Diencephalon (tissue), 1 donor: ENCODE results near the gene IGF2R. TPM values are rescaled to one million over a fixed set of nuclear protein-coding genes. Genes with fewer than 3 reads are reported as not detected.

ENCODE experiments used
- total RNA-seq: library from RNA; depleted of rRNA; stranded (reverse); fragments of >200 nt; gene quantifications from one replicate; pipeline ENCODE4 v1.2.3, GENCODE V29; 2014

Gene IGF2R, protein sequence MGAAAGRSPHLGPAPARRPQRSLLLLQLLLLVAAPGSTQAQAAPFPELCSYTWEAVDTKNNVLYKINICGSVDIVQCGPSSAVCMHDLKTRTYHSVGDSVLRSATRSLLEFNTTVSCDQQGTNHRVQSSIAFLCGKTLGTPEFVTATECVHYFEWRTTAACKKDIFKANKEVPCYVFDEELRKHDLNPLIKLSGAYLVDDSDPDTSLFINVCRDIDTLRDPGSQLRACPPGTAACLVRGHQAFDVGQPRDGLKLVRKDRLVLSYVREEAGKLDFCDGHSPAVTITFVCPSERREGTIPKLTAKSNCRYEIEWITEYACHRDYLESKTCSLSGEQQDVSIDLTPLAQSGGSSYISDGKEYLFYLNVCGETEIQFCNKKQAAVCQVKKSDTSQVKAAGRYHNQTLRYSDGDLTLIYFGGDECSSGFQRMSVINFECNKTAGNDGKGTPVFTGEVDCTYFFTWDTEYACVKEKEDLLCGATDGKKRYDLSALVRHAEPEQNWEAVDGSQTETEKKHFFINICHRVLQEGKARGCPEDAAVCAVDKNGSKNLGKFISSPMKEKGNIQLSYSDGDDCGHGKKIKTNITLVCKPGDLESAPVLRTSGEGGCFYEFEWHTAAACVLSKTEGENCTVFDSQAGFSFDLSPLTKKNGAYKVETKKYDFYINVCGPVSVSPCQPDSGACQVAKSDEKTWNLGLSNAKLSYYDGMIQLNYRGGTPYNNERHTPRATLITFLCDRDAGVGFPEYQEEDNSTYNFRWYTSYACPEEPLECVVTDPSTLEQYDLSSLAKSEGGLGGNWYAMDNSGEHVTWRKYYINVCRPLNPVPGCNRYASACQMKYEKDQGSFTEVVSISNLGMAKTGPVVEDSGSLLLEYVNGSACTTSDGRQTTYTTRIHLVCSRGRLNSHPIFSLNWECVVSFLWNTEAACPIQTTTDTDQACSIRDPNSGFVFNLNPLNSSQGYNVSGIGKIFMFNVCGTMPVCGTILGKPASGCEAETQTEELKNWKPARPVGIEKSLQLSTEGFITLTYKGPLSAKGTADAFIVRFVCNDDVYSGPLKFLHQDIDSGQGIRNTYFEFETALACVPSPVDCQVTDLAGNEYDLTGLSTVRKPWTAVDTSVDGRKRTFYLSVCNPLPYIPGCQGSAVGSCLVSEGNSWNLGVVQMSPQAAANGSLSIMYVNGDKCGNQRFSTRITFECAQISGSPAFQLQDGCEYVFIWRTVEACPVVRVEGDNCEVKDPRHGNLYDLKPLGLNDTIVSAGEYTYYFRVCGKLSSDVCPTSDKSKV (N-terminal part only)
- 40.1 TPM for total RNA-seq

DNA sequence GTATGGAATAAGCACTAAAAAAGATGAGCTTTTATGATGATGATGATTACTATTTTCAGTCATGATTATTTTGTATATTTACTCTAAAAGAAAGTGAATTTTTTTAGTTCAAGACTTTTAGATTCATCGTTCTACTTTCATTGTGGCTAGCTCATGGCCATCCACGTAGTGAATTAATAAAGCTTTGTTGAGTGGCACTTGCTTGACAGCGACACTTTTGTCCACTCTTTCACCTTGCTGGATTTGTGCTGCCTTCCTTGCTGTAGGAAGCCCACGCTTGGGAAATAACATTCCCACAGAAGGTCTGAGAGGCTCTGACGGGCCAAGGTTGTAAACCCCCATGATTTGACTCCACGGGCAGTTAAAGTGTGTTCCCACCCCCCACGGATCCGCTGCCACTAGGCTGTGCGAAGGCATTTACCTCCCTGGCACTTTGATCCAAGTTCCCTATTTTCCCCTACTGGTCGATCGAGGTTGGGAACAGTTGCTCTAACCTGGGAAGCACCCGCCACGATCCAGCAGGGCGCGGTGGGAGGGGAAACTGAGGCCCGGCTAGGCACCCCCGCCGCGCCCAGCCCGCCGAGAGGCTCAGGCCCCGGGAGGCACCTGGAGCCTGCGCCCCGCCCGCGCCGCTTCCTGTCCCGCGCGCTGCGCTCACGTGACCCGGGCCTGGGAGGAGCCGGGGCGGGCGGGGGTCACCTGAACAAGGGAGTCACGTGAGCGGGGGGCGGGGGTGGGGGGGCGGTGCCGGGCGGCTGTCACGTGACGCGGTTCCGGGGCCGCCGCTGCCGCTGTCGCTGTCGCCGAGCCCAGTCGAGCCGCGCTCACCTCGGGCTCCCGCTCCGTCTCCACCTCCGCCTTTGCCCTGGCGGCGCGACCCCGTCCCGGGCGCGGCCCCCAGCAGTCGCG lies at the start of gene IGF2R:
Gene IGF2R, plus strand, starts transcription at position 788 of the 909 bp plus-strand sequence. CDS start 165 bp downstream, outside the sequence.

DNA sequence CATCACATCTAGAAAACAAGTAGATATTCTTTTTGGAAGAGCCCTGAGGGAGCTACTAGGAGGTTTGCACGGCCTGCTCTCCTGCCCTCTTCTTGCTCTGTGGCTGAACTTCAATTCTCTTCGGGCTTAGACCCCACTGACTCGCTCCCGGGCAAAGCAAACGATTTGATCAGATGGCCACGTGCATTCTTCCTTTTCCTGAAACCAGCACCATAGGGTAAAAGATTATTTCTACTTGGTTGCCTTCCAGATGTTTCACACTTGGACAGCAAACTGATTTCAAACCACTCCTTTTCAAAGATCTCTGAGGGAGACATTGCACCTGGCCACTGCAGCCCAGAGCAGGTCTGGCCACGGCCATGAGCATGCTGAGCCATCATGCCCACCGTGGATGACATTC lies 152.7 kb downstream of the IGF2R start, which contains the start of gene SLC22A1:
Gene SLC22A1, plus strand, starts transcription at position 258 of the 400 bp plus-strand sequence. Its CDS starts 121 bp downstream, at position 379.

Other genes starting within 250 kb of the IGF2R start
- 103 TPM for gene WTAP, start 241.6 kb upstream of the IGF2R start, total RNA-seq
- gene ACAT2, start 207.0 kb upstream of the IGF2R start, total RNA-seq, result 61.4 TPM
- 227 TPM for gene TCP1, start 179.5 kb upstream of the IGF2R start, total RNA-seq
- gene MRPL18, start 178.6 kb upstream of the IGF2R start, total RNA-seq, result 57.9 TPM
- gene PNLDC1, start 168.8 kb upstream of the IGF2R start, total RNA-seq, result 0.23 TPM
- under 0.01 TPM for gene MAS1, start 78.1 kb upstream of the IGF2R start, total RNA-seq
- 0.46 TPM for gene SLC22A1, start 152.7 kb downstream of the IGF2R start, total RNA-seq